ENCODE measurements around the gene GABPA.
"Not testable (repeated sequence)": the region's sequence is repeated elsewhere in the genome, so short reads cannot be mapped to it uniquely, and the experiment has no call there.

Gene GABPA

DNA sequence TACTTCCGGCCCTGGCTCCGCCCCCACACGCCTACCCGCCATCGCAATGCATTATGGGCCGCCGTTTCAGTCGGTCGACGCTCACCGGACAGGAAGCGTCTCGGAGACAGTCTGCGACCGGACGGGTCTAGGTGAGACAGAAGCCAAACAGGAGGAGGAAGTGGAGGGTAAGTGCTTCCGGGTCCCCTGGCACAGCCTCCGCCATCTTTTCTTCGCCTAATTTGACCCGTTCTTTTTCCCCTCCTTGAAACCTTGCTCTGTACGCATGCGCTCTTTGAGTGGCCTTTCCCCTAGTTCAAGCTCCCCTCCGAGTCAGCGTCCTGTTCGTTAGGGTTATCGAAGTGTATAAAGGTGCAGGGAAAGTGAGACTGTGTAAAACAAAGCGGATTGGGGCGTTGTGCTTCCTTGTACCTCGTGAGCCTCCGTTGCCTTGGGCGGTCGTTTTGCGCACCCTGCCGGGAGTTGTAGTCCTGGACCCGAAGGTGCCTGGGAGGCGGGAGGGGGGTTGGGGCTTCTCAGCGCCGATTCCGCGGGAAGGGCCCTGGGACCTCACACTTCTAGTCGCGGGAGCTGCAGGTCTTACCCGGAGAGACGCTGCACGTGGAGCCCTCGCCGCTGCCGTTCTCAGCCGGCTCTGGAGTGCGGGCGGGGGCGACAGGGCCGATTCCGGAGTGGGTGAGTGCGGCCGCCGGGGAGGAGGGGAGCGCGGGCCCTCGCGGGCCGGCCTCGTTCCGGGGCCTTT, at the start of gene GABPA, which contains the start of gene ATP5PF:
Gene GABPA (plus strand): TSS at position 69 of the 742 bp plus-strand sequence. CDS start 6,627 bp downstream, outside the sequence.
Gene ATP5PF (minus strand): TSS at position 1 of the 742 bp plus-strand sequence. CDS start 5,110 bp downstream, outside the sequence.
- peak; percentile 98 for DNase-seq (ENCODE audit: low read depth)
- H3K4me3 ChIP-seq (ENCODE audit: low read depth, low read length): peak within 1 kb of the TSS; percentile 69

DNA sequence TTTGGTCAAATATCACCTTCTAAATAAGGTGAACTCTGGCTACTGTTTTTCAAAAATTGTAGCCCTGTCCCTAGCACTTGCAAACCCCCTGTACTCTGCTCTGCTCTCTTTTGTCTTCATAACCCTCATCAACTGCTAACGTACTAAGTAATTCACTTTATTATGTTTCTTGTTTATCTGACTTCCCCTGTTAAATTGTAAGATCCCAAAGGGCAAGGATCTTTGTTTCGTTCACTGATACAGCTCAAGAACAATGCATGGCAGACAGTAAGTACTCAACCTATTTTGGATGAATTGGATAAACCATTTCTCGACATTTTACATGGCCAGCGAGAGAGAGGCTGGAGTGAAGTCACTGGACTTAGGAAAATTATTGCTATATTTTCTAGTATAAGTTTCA, 47.0 kb upstream of the GABPA start:
- no peak for DNase-seq (ENCODE audit: low read depth)
- H3K4me3 ChIP-seq (ENCODE audit: low read depth, low read length): no peak overlapping the region

DNA sequence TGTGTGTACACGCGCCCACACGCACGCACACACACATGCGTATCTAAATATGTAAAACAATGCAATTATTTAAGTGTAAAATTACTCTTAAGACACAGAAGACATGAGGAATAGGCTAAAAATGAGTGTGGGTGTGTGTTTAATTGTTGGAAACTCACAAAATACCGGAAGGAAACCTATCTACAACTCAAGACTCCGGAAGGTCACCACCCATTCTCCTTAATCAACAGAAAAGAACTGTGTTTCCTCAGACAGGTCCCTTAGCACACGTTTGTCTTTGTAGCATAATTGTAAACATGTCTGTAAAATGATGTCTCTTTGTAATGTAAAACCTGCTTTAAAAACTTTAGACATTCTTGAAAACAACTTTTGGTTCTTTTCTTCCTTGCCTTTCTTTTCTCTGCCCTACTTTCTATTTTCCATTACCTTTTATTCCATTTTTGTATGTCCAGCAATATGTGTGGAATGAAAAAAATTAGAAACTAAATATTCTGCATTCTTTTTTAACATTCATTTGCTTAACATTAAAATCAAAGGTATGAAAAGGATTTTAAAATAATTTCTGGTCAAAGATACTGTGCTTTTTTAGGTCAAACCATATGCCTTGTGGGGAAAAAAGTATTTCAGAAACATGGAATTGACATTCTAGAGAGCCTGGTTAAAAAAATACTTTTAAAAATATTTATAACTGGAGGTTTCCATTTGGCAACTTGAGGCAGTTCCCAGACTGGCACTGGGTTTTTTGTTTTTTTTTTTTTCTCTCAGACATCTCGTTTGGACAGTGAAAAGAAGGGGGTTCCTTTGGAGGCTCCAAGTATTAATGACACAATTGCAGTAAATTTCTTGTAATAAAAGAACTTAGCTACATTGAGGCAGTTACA, 46.3 kb upstream of the GABPA start:
- no peak overlapping the region for H3K4me3 ChIP-seq (ENCODE audit: low read depth, low read length)
- no peak for DNase-seq (ENCODE audit: low read depth)

GRCh38 chr21:25689226-25689625, 45.5 kb upstream of the GABPA start:
- H3K4me3 ChIP-seq (ENCODE audit: low read depth, low read length): no peak overlapping the region
- DNase-seq (ENCODE audit: low read depth): no peak

- no peak overlapping the region for H3K4me3 ChIP-seq (ENCODE audit: low read depth, low read length)
- DNase-seq (ENCODE audit: low read depth): no peak
Measured at GRCh38 chr21:25691976-25692375, 42.8 kb upstream of the GABPA start.

GRCh38 chr21:25695461-25695860, 39.3 kb upstream of the GABPA start:
- H3K4me3 ChIP-seq (ENCODE audit: low read depth, low read length); DNase-seq (ENCODE audit: low read depth): not testable (repeated sequence)

GRCh38 chr21:25700741-25701140, 34.0 kb upstream of the GABPA start:
- no peak overlapping the region for H3K4me3 ChIP-seq (ENCODE audit: low read depth, low read length)
- no peak for DNase-seq (ENCODE audit: low read depth)

DNA sequence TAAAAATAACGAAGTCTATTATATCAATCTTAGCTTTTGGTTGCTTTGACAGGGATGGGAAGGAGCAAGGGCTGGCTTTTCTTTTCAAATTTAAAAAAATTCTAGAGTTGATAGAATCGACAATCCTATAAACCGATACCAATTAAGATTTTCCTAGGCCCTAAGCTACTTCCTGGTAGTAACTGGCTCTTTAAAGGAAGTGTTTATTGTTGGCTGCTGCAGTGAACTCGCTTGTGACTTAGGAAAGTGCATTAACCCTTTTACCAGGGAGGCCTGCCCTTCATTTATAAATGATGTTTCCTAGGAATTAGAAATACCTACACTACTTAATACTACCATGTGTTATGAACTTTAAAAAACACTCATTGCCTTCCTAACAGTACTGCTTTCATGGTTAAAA, 33.2 kb upstream of the GABPA start:
- H3K4me3 ChIP-seq (ENCODE audit: low read depth, low read length): no peak overlapping the region
- DNase-seq (ENCODE audit: low read depth): no peak

DNA sequence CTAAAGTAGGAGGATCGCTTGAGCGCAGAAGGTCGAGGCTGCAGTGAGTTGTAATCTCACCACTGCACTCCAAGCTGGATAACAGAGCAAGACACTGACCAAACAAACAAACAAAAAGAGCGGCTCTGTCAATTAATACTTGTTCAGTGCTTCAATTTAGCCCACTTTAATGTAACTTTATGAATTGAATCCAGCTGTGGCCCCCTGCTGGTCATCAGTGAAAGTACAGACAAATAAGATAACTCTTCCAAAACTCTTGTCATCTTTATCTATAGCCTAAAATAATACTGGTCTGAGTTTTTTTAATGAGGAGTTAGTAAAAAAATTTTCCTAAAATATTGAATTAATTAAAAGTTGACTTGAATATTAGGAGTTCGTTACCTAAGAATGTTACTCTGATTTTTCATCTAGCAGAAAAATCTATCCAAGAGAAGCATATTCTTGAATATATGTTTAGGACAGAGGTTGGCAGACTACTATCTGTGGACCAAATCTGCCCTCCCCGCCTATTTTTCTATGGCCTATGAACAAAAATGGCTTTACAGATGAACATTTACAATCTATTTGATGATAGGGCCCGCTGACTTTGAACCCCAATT, 26.2 kb upstream of the GABPA start:
- no peak overlapping the region for H3K4me3 ChIP-seq (ENCODE audit: low read depth, low read length)
- peak; percentile 4 for DNase-seq (ENCODE audit: low read depth)

GRCh38 chr21:25709684-25710265, 25.0 kb upstream of the GABPA start:
- no peak for DNase-seq (ENCODE audit: low read depth)

GRCh38 chr21:25710550-25710949, 24.2 kb upstream of the GABPA start:
- no peak overlapping the region for H3K4me3 ChIP-seq (ENCODE audit: low read depth, low read length)
- no peak for DNase-seq (ENCODE audit: low read depth)

More at GRCh38 chr21:25709684-25710265, 25.0 kb upstream of the GABPA start:
- H3K4me3 ChIP-seq (ENCODE audit: low read depth, low read length): no peak overlapping the region

GRCh38 chr21:25714066-25714465, 20.7 kb upstream of the GABPA start:
- not testable (repeated sequence) for H3K4me3 ChIP-seq (ENCODE audit: low read depth, low read length); DNase-seq (ENCODE audit: low read depth)

DNA sequence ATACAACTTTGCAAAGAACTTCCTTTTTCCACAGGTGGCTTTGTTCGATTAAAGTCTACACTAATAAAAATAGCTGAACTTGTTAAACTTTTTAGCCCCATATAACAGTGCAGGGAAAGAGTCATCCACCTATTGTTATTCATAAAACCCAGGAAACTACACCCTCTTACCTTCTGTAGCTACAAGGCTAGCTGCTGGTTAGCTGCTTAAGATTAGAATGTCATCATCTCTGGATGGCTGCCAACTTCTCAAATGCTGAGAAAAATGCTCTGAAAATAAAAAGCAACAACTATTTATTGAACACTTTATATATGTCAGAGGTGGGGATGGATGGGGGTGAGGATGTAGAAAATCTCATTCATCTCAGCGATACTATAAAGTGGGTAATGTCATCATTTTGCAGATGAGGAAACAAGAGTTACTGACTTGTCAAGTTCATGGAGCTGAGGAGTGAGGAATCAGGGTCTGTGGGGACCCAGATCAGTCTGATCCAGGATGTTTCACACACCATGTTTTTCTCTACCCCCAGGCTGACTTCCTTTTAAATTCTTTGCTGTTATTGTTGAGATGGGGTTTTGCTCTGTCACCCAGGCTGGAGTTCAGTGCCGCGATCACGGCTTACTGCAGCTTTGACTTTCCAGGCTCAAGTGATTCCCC, 17.2 kb upstream of the GABPA start:
- no peak overlapping the region for H3K4me3 ChIP-seq (ENCODE audit: low read depth, low read length)
- no peak for DNase-seq (ENCODE audit: low read depth)

GRCh38 chr21:25721987-25722386, 12.8 kb upstream of the GABPA start:
- no peak overlapping the region for H3K4me3 ChIP-seq (ENCODE audit: low read depth, low read length)
- no peak for DNase-seq (ENCODE audit: low read depth)

- H3K4me3 ChIP-seq (ENCODE audit: low read depth, low read length): no peak overlapping the region
- no peak for DNase-seq (ENCODE audit: low read depth)
Measured at GRCh38 chr21:25722631-25723030, 12.1 kb upstream of the GABPA start.

GRCh38 chr21:25732091-25732760, 2.5 kb upstream of the GABPA start:
- no peak for DNase-seq (ENCODE audit: low read depth)
- no peak overlapping the region for H3K4me3 ChIP-seq (ENCODE audit: low read depth, low read length)

GRCh38 chr21:25733859-25734653, 716 bp upstream of the GABPA start:
- H3K4me3 ChIP-seq (ENCODE audit: low read depth, low read length): peak overlapping the region; percentile 69
- DNase-seq (ENCODE audit: low read depth): no peak

DNA sequence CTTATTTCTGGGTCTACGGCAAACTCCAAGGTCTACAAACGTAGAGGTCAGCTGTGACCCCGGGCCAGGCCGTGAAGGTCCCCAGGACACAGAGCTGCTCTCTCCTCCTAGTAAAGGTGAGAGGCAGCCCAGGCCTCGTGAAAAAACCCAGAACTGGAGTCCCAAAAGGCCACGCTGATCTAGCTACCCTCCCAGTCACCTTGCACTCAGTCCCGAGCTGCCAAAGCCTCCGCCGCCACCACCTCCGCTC, 193 bp upstream of the GABPA start:
- H3K4me3 ChIP-seq (ENCODE audit: low read depth, low read length): peak overlapping the region; percentile 69
- DNase-seq (ENCODE audit: low read depth): no peak

All from skeletal muscle cell (primary cell).